ENCODE data around the gene PRSS38.

The PRSS38 gene

GRCh38 chr1:227886993-227887696 is 71.7 kb downstream of the PRSS38 start:
- DNase-seq: no peak

- no peak for DNase-seq
These were observed 72.4 kb downstream of the PRSS38 start for GRCh38 chr1:227887697-227888403.

- DNase-seq: no peak
These were observed 73.0 kb downstream of the PRSS38 start for GRCh38 chr1:227888404-227889046.

GRCh38 chr1:227889047-227889862 is 73.8 kb downstream of the PRSS38 start:
- no peak for DNase-seq

- DNase-seq: no peak
These were observed 74.5 kb downstream of the PRSS38 start for GRCh38 chr1:227889863-227890405.

- DNase-seq: no peak
These were observed 75.2 kb downstream of the PRSS38 start for GRCh38 chr1:227890451-227891222.

GRCh38 chr1:227891223-227891954 is 75.9 kb downstream of the PRSS38 start:
- no peak for DNase-seq

- DNase-seq: no peak
These were observed 76.5 kb downstream of the PRSS38 start for GRCh38 chr1:227891955-227892488.

GRCh38 chr1:227892489-227893299 is 77.2 kb downstream of the PRSS38 start:
- no peak for DNase-seq

GRCh38 chr1:227893300-227893948 is 77.9 kb downstream of the PRSS38 start:
- no peak for DNase-seq

GRCh38 chr1:227893949-227894721 is 78.7 kb downstream of the PRSS38 start:
- no peak for DNase-seq

GRCh38 chr1:227894831-227895451 is 79.5 kb downstream of the PRSS38 start:
- no peak for DNase-seq

Data from T1000 (cell line).